GM18498 (cell line): ENCODE data around the gene PLCB1.
"Not testable (repeated sequence)": the region's sequence is repeated elsewhere in the genome, so short reads cannot be mapped to it uniquely, and the experiment has no call there.

Experiments
- ATAC-seq: cut with Tn5 transposase; IDR thresholded peaks from one replicate; pipeline ENCODE4 v1.9.1; 2021; ENCODE audit warnings: mild to moderate bottlenecking, moderate library complexity; ENCODE audit not compliant: unreplicated experiment

Gene PLCB1

GRCh38 chr20:8853211-8853610 lies 721.1 kb downstream of the PLCB1 start:
- not testable (repeated sequence) for ATAC-seq

GRCh38 chr20:8853805-8854338 lies 721.8 kb downstream of the PLCB1 start:
- peak; percentile 88 for ATAC-seq

GRCh38 chr20:8854571-8854970 lies 722.5 kb downstream of the PLCB1 start:
- no peak for ATAC-seq

- ATAC-seq, result no peak
Measured at GRCh38 chr20:8855315-8855714, 723.2 kb downstream of the PLCB1 start.

GRCh38 chr20:8856668-8857067 lies 724.6 kb downstream of the PLCB1 start:
- no peak for ATAC-seq

- ATAC-seq, result no peak
Measured at GRCh38 chr20:8858181-8858787, 726.2 kb downstream of the PLCB1 start.

GRCh38 chr20:8860011-8860495 lies 728.0 kb downstream of the PLCB1 start:
- ATAC-seq, result peak; percentile 74

- ATAC-seq, result no peak
Measured at GRCh38 chr20:8862092-8862491, 730.0 kb downstream of the PLCB1 start.

- ATAC-seq, result no peak
Measured at GRCh38 chr20:8865636-8866035, 733.6 kb downstream of the PLCB1 start.

- no peak for ATAC-seq
Measured at GRCh38 chr20:8867038-8867740, 735.1 kb downstream of the PLCB1 start.

GRCh38 chr20:8870652-8871051 lies 738.6 kb downstream of the PLCB1 start:
- no peak for ATAC-seq

GRCh38 chr20:8874437-8874836 lies 742.4 kb downstream of the PLCB1 start:
- no peak for ATAC-seq

- ATAC-seq, result no peak
Measured at GRCh38 chr20:8875586-8875985, 743.5 kb downstream of the PLCB1 start.

- no peak for ATAC-seq
Measured at GRCh38 chr20:8876366-8876765, 744.3 kb downstream of the PLCB1 start.

GRCh38 chr20:8877294-8877693 lies 745.2 kb downstream of the PLCB1 start:
- no peak for ATAC-seq

GRCh38 chr20:8879669-8880068 lies 747.6 kb downstream of the PLCB1 start:
- ATAC-seq, result no peak

GRCh38 chr20:8880085-8880853 lies 748.2 kb downstream of the PLCB1 start:
- ATAC-seq, result no peak

GRCh38 chr20:8891039-8891438 lies 759.0 kb downstream of the PLCB1 start:
- ATAC-seq, result no peak

- no peak for ATAC-seq
Measured at GRCh38 chr20:8895472-8895871, 763.4 kb downstream of the PLCB1 start.

- no peak for ATAC-seq
Measured at GRCh38 chr20:8898823-8899222, 766.8 kb downstream of the PLCB1 start.

GRCh38 chr20:8901237-8902025 lies 769.4 kb downstream of the PLCB1 start:
- ATAC-seq, result no peak
